Esophagus squamous epithelium (tissue), 5 donors: ENCODE measurements around the gene RASA2. TPM values are rescaled to one million over a fixed set of nuclear protein-coding genes. Genes with fewer than 3 reads are reported as not detected.

Experiments
- DNase-seq: peaks from one replicate; lab custom pipeline; 2025; lab: John Stamatoyannopoulos, UW
- H3K27ac ChIP-seq, 4 donors: fragments of 200-600 bp; sonication (generic); one replicate each; pipeline ENCODE4 v1.5.1; 2016 to 2019; ENCODE audit warnings: mild to moderate bottlenecking in 1 of 4
- H3K27me3 ChIP-seq, 4 donors: fragments of 200-600 bp; sonication (generic); 1 replicate in 3 of 4; 2 replicates in 1 of 4; pipeline versions ENCODE4 v1.5.1 to v1.6.0; 2017 to 2021; ENCODE audit warnings: antibody characterized with exemption in 1 of 4
- H3K36me3 ChIP-seq, 3 donors: fragments of 200-600 bp; sonication (generic); one replicate each; pipeline ENCODE4 v1.5.1; 2016 to 2019
- H3K4me1 ChIP-seq, 3 donors: fragments of 200-600 bp; sonication (generic); one replicate each; pipeline ENCODE4 v1.5.1; 2017 to 2019
- H3K4me3 ChIP-seq, 4 donors: fragments of 200-600 bp; sonication (generic); 1 replicate in 3 of 4; 2 replicates in 1 of 4; pipeline ENCODE4 v1.5.1; 2016 to 2019; ENCODE audit warnings: mild to moderate bottlenecking in 2 of 4, moderate library complexity in 1 of 4
- H3K9me3 ChIP-seq, 3 donors: fragments of 200-600 bp; sonication (generic); one replicate each; pipeline ENCODE4 v1.5.1; 2016 to 2019
- POLR2A ChIP-seq, 4 donors: fragments of 450-650 bp; IDR thresholded peaks; one replicate each; pipeline ENCODE4 v1.6.1; 2017; ENCODE audit warnings: antibody characterized with exemption in 4 of 4, mild to moderate bottlenecking in 4 of 4, moderate library complexity in 3 of 4
- WGBS, 2 donors: methylation state at CpG; one replicate each; pipeline ENCODE4 v1.1.5; 2018; 5-methylcytosine and 5-hydroxymethylcytosine counted together
- intact Hi-C: fragments of 100-400 bp; cut with DNase I; formaldehyde crosslinking; loops from one replicate; pipeline ENCODE4 v1.15.0; 2022
- total RNA-seq, 4 donors: library from RNA; depleted of rRNA; stranded (reverse); fragments of >200 nt; gene quantifications; one replicate each; pipeline ENCODE4 v1.1.0, GENCODE V29; 2016
- TF ChIP-seq, protein P1 (sequence below), 6 experiments: fragments of 450-650 bp in 4 of 6; fragments of 200-600 bp in 2 of 6; sonication (generic) in 2 of 6; IDR thresholded peaks; one replicate each; pipeline ENCODE4 v1.5.1; 2016 to 2019; ENCODE audit warnings: antibody characterized with exemption in 6 of 6, mild to moderate bottlenecking in 4 of 6, moderate library complexity in 4 of 6
- donor health status: DM: yes; HTN: yes; CAD: no.

Gene RASA2
- total RNA-seq, 4 donors from 2014 or later, result 12.6 to 24.6 (median 19.4) TPM

DNA sequence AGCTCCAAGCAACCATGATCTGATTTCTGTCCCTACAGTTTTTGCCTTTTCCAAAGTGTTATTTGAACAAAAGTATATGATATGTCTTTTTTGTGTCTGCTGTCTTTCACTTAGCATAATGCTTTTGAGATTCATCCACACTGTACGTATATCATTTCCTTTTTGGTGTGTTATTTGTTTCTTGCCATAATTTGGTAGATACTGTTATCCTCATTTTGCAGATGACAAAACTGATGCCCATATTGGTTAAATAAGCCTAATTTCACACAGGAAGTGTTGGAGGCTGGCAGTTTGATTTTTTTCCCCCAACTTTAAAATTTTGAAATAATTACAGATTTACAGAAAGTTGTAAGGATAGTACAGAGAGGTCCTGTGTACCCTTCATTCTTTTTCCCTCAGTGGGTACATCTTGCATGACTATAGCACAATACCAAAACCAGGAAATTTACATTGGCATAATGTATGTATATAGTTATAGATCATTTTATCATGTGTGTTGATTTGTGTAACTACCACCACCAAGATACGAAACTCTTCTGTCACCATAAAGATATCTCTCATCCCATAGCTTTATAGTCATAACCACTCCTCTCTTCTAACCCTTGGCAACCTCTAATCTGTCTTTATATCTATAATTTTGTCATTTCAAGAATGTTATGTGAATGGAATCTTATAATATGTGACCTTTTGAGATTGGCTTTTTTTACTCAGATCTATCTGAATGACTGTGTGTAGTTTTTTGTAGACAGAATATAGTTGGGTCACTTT, 55.6 kb downstream of the RASA2 start:
- H3K27ac ChIP-seq, result no peak overlapping the region
- no peaks in the 10 kb centered on the region for H3K4me1 ChIP-seq
- no peaks in the 10 kb centered on the region for H3K27me3 ChIP-seq
- no peak for TF ChIP-seq POLR2A (IDR thresholded peaks at IDR 0.05)
- H3K36me3 ChIP-seq, result peaks cover 0 to 67% (median 0%) of the 10 kb centered on the region in 3 donors
- DNase-seq, result no peak
- H3K4me3 ChIP-seq, result no peak overlapping the region
- 83 to 90% methylated on average over 2 of the region's 2 CpGs for WGBS, 2 donors
- intact Hi-C loops, result no loop called here
- peaks cover 0 to 5% (median 0%) of the 10 kb centered on the region in 3 donors for H3K9me3 ChIP-seq

DNA sequence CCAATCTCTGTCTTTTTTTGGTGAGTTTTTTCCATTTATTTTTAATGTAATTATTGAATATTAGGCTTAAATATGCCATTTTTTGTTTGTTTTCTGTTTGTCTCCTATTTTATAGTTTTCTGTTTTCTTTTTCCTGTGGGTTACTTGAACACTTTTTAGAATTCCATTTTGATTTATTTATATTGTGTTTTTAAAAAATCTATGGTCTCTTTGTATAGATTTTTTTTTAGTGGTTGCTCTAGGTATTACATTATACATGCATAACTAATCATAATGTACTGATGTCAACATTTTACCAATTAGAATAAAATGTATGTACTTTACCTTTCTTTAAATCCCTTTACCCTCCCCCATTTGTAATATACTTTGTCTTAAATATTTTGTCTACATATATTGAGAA, 56.2 kb downstream of the RASA2 start:
- Histone ChIP-seq H3K27ac (no peak overlapping the region), H3K36me3 (peaks cover 0 to 69% (median 0%) of the 10 kb centered on the region in 3 donors), H3K27me3 (no peaks in the 10 kb centered on the region), H3K4me1 (no peaks in the 10 kb centered on the region), H3K9me3 (peaks cover 0 to 5% (median 4%) of the 10 kb centered on the region in 3 donors), H3K4me3 (no peak overlapping the region)
- TF ChIP-seq, protein P1, sequence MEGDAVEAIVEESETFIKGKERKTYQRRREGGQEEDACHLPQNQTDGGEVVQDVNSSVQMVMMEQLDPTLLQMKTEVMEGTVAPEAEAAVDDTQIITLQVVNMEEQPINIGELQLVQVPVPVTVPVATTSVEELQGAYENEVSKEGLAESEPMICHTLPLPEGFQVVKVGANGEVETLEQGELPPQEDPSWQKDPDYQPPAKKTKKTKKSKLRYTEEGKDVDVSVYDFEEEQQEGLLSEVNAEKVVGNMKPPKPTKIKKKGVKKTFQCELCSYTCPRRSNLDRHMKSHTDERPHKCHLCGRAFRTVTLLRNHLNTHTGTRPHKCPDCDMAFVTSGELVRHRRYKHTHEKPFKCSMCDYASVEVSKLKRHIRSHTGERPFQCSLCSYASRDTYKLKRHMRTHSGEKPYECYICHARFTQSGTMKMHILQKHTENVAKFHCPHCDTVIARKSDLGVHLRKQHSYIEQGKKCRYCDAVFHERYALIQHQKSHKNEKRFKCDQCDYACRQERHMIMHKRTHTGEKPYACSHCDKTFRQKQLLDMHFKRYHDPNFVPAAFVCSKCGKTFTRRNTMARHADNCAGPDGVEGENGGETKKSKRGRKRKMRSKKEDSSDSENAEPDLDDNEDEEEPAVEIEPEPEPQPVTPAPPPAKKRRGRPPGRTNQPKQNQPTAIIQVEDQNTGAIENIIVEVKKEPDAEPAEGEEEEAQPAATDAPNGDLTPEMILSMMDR (IDR thresholded peaks at IDR 0.05), result peak in 1 of 6 experiments; percentile 9
- TF ChIP-seq POLR2A (IDR thresholded peaks at IDR 0.05), result no peak
- intact Hi-C loops, result no loop called here
- no peak for DNase-seq

DNA sequence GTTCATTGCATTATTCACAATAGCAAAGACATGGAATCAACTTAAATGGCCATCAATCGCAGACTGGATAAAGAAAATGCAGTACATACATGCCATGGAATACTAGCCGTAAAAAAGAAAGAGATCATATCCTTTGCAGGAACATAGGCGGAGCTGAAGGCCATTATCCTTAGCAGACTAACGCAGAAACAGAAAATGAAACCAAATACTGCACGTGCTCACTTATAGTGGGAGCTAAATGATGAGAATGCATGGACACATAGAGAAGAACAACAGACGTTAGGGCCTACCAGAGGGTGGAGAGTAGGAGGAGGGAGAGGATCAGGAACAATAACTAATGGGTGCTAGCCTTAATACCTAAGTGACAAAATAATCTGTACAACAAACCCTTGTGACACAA, 57.9 kb downstream of the RASA2 start:
- peaks cover 0 to 79% (median 0%) of the 10 kb centered on the region in 3 donors for H3K36me3 ChIP-seq
- WGBS, 2 donors, result 69 to 78% methylated on average over 5 to 6 of the region's 6 CpGs
- intact Hi-C loops, result no loop called here
- no peaks in the 10 kb centered on the region for H3K4me1 ChIP-seq
- peaks cover 0 to 5% (median 4%) of the 10 kb centered on the region in 3 donors for H3K9me3 ChIP-seq
- no peaks in the 10 kb centered on the region for H3K27me3 ChIP-seq
- no peak for TF ChIP-seq POLR2A (IDR thresholded peaks at IDR 0.05)
- TF ChIP-seq, protein P1 (IDR thresholded peaks at IDR 0.05), result no peak
- no peak for DNase-seq
- H3K4me3 ChIP-seq, result no peak overlapping the region
- H3K27ac ChIP-seq, result no peak overlapping the region

DNA sequence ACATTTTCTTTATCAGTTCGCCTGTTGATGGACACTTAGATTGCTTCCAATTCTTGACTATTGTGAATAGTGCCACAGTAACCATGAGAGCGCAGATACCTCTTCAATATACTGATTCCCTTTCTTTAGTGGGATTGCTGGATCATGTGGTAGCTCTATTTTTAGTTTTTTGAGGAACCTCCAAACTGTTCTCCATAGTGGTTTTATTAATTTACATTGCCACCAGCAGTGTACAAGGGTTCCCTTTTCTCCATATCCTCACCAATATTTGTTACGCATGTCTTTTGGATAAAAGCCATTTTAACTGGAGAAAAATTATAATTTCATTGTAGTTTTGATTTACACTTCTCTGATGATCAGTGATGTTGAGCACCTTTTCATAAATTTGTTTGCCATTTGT, 59.3 kb downstream of the RASA2 start:
- H3K4me1 ChIP-seq, result no peaks in the 10 kb centered on the region
- peaks cover 0 to 84% (median 0%) of the 10 kb centered on the region in 3 donors for H3K36me3 ChIP-seq
- DNase-seq, result no peak
- H3K27me3 ChIP-seq, result no peaks in the 10 kb centered on the region
- 93 to 95% methylated on average over 3 of the region's 3 CpGs for WGBS, 2 donors
- H3K4me3 ChIP-seq, result no peak overlapping the region
- H3K27ac ChIP-seq, result no peak overlapping the region
- TF ChIP-seq, protein P1 (IDR thresholded peaks at IDR 0.05), result no peak
- no peak for TF ChIP-seq POLR2A (IDR thresholded peaks at IDR 0.05)
- intact Hi-C loops, result no loop called here
- peaks cover 0 to 5% (median 4%) of the 10 kb centered on the region in 3 donors for H3K9me3 ChIP-seq

DNA sequence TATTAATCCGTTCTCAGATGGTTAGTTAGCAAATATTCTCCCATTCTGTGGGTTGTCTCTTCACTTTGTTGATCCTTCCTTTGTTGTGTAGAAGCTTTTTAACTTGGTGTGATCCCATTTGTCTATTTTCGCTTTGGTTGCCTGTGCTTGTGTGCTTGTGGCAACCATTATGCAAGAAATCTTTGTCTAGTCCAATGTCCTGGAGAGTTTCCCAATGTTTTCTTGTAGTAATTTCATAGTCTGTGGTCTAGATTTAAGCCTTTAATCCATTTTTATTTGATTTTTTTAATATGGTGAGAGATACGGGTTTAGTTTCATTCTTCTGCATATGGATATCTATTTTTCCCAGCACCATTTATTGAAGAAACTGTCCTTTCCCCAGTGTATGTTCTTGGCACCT, 59.8 kb downstream of the RASA2 start:
- TF ChIP-seq, protein P1 (IDR thresholded peaks at IDR 0.05), result no peak
- no peak for TF ChIP-seq POLR2A (IDR thresholded peaks at IDR 0.05)
- Histone ChIP-seq H3K4me3 (no peak overlapping the region), H3K9me3 (peaks cover 0 to 5% (median 4%) of the 10 kb centered on the region in 3 donors), H3K27me3 (no peaks in the 10 kb centered on the region), H3K4me1 (no peaks in the 10 kb centered on the region), H3K27ac (no peak overlapping the region), H3K36me3 (peaks cover 0 to 80% (median 0%) of the 10 kb centered on the region in 3 donors)
- 82 to 94% methylated on average over 3 of the region's 3 CpGs for WGBS, 2 donors
- DNase-seq, result no peak
- intact Hi-C loops, result no loop called here
